ENCODE data around the gene DYNC2LI1. TPM values are rescaled to one million over a fixed set of nuclear protein-coding genes. Genes with fewer than 3 reads are reported as not detected.

The DYNC2LI1 gene
- total RNA-seq, 3 donors from 2014 or later, result 15.3 to 19.0 (median 18.1) TPM

DNA sequence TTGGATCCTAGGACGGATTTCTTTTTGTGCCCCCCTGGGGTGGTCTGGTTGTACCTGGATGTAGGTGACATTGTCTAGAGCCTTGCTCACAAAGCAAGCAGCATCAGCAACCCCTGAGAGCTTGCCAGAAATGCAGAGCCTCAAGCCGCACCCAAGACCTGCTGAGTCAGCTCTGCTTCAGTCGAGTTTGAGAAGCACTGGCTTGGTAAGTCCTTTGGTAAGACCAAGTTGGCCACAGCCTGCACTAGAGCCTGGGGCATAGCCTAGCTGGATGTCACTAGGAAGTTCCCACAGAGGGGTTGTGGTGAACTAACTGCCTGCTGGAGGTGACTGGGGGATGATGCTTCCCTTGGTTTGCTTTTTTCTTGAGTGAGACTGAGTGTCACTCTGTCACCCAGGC lies 58.6 kb downstream of the DYNC2LI1 start:
- no peaks in the 10 kb centered on the region for H3K36me3 ChIP-seq (ENCODE audit: low read depth)
- H3K4me1 ChIP-seq (ENCODE audit: low read depth), result peaks cover 3% of the 10 kb centered on the region
- no peaks in the 10 kb centered on the region for H3K9me3 ChIP-seq
- DNase-seq, result no peak
- H3K4me3 ChIP-seq, result no peak overlapping the region
- TF ChIP-seq, protein P1, sequence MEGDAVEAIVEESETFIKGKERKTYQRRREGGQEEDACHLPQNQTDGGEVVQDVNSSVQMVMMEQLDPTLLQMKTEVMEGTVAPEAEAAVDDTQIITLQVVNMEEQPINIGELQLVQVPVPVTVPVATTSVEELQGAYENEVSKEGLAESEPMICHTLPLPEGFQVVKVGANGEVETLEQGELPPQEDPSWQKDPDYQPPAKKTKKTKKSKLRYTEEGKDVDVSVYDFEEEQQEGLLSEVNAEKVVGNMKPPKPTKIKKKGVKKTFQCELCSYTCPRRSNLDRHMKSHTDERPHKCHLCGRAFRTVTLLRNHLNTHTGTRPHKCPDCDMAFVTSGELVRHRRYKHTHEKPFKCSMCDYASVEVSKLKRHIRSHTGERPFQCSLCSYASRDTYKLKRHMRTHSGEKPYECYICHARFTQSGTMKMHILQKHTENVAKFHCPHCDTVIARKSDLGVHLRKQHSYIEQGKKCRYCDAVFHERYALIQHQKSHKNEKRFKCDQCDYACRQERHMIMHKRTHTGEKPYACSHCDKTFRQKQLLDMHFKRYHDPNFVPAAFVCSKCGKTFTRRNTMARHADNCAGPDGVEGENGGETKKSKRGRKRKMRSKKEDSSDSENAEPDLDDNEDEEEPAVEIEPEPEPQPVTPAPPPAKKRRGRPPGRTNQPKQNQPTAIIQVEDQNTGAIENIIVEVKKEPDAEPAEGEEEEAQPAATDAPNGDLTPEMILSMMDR (IDR thresholded peaks at IDR 0.05), result no peak
- intact Hi-C loops (cut with DNase I, micrococcal nuclease), result no loop called here
- peak; percentile 63 for ATAC-seq

DNA sequence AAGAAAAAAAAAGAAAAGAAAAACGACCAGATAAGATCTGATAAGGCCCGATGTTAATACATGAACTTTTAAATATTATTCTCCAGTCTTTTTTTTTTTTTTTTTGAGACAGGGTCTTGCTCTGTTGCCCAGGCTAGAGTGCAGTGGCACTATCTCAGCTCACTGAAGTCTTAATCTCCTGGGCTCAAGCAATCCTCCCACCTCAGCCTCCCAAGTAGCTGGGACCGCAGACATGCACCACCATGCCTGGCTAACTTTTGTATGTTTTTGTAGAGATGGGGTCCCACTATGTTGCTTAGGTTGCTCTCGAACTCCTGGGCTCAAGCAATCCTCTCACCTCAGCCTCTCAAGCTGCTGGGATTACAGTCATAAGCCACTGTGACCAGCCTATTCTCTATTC lies 63.2 kb downstream of the DYNC2LI1 start:
- no peak overlapping the region for H3K4me3 ChIP-seq
- intact Hi-C loops (cut with DNase I, micrococcal nuclease), result no loop called here
- H3K4me1 ChIP-seq (ENCODE audit: low read depth), result no peaks in the 10 kb centered on the region
- TF ChIP-seq, protein P1 (IDR thresholded peaks at IDR 0.05), result no peak
- ATAC-seq (no peak), DNase-seq (no peak)
- H3K36me3 ChIP-seq (ENCODE audit: low read depth), result no peaks in the 10 kb centered on the region
- H3K9me3 ChIP-seq, result no peaks in the 10 kb centered on the region

DNA sequence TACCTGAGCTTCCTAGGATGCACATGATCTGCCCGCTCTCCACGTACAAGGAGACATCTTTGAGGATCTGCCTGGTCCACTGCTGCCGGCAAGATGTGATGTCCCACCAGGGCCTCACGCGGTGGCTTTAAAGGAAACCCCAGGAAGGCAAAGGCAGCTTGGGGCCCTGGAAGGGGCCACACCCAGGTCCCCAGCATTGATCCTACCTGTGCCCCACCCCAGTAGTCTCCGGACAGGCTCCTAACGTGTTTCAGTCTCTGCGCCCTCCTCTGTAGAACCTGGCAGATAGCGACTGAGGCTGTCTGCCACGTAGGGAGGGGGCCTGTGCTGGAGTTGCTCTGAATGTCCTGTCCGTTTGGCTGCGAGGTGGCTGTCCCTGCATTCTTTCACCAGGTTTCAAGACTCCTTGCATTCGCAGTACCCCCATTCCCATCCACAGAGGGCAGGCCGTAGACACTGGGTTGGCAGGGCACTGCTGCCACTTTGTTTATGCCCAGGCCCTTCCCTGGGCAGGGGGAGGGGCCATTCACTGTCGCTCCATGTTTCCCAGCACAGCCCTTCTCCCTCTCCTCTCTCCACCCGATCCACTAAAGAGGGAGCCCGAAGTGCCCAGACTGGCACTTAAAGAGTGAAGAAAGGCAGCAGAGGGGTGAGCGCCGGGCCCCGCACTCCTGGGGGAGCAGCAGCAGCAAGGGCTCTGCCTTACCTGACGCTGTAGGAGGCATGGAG lies 64.2 kb downstream of the DYNC2LI1 start:
- Histone ChIP-seq H3K36me3 (ENCODE audit: low read depth) (no peaks in the 10 kb centered on the region), H3K4me3 (no peak overlapping the region), H3K9me3 (no peaks in the 10 kb centered on the region), H3K4me1 (ENCODE audit: low read depth) (no peaks in the 10 kb centered on the region)
- no peak for DNase-seq
- intact Hi-C loops (cut with DNase I, micrococcal nuclease), result no loop called here
- TF ChIP-seq, protein P1 (IDR thresholded peaks at IDR 0.05), result no peak
- no peak for ATAC-seq

DNA sequence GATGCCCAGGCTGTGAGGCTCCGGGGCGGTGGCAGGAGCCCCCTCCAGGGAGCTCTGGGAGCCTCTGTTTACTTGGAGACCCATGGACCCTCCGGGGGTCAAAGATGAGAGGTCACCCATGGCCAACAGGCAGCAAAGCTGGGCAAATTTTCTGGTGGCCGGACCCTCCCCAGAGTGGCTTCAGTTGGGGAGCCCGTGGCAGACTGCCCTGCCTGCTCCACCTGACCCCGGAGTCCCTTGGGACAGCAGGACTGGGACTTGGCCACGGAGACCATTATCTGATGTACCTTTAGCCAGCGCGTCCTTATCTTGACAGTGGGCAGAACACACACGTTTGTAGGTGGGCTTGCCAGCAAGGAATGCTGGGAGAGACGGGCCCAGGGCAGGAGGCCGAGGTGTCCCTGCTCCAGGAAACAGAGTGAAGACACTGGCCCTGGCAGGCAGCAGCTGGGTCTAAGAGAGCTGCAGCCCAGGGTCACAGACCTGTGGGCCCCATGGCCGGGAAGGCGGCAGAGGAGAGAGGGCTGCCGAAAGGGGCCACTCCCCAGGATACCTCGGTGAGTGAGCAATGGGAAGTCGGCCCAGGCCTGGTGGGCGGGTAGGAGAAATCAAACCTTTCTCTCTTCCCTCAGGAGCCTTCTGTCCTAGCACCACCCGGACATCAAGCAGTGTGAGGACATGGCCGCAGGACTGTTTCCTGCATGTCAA lies 64.9 kb downstream of the DYNC2LI1 start, which contains the start of the genes ABCG5 and ABCG8:
ABCG5 (minus strand) TSS at position 280 of the 708 bp plus-strand sequence; CDS start at position 120, 160 bp downstream.
ABCG8 (plus strand) TSS at position 412 of the 708 bp plus-strand sequence; CDS start at position 495, 83 bp downstream.
- Histone ChIP-seq H3K36me3 (ENCODE audit: low read depth) (no peaks in the 10 kb centered on the region), H3K9me3 (no peaks in the 10 kb centered on the region), H3K4me1 (ENCODE audit: low read depth) (no peaks in the 10 kb centered on the region), H3K4me3 (no peak within 1 kb of the TSS)
- intact Hi-C loops (cut with DNase I, micrococcal nuclease), result no loop called here
- no peak for DNase-seq
- no peak for ATAC-seq
- TF ChIP-seq, protein P1 (IDR thresholded peaks at IDR 0.05), result no peak

DNA sequence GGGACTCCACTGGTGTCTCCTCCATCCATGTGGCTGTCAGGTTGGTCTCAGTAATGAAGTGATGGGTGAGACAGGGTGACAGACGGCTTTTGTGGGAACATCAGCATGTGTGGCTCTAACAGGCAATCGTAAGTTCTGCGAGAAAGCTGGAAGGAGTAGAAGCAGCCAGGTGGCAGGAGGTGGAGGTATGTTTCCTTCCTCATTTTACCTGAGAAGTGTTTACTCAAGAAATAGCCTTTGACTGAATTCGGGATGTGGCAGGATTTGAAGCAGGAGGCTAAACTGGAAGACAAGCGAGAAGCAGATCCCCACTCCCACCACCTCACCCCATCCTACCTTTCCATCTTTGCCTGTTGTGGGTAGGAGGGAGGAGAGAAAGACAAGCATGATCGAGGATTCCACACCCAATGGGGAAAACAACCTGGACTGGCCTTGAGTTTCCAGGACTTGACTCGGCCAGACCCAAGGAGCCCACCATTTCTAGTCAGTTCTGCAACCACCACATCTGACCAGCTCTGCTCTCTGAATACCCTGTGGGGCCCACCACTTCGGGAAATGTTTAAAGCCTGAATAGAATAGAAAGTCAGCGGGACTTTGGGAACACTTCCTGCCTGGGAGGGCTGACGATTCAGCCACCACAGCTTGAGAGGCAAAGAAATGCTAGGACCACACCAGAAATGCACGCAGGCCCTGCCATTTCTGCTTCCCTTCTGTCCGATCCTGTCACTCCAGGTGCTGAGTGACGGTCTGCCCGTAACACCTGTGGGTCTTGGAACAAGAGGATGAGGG lies 66.1 kb downstream of the DYNC2LI1 start:
- TF ChIP-seq, protein P1 (IDR thresholded peaks at IDR 0.05), result no peak
- intact Hi-C loops (cut with DNase I, micrococcal nuclease), result no loop called here
- H3K4me3 ChIP-seq, result no peak overlapping the region
- H3K36me3 ChIP-seq (ENCODE audit: low read depth), result no peaks in the 10 kb centered on the region
- H3K4me1 ChIP-seq (ENCODE audit: low read depth), result no peaks in the 10 kb centered on the region
- ATAC-seq (no peak), DNase-seq (no peak)
- H3K9me3 ChIP-seq, result no peaks in the 10 kb centered on the region
